CD8-positive, alpha-beta memory T cell (primary cell): ENCODE data around the gene TRPM1. TPM values are rescaled to one million over a fixed set of nuclear protein-coding genes. Genes with fewer than 3 reads are reported as not detected.

Source experiments
- CTCF ChIA-PET: fragments of 350-600 bp; sonication (Branson Sonifier 250); formaldehyde crosslinking; loops from one replicate; lab custom pipeline; 2021; ENCODE audit warnings: antibody characterized with exemption; lab: Charles Lee
- POLR2A ChIA-PET: fragments of 350-600 bp; sonication (Branson Sonifier 250); formaldehyde crosslinking; loops from one replicate; lab custom pipeline; 2021; ENCODE audit warnings: antibody characterized with exemption; lab: Charles Lee
- DNase-seq, 5 donors: peaks; one replicate each; pipeline versions ENCODE4 v3.0.0 to v3.0.0-alpha.2; 2020 to 2022; ENCODE audit warnings: mixed read lengths in 1 of 5
- H3K27ac ChIP-seq: one replicate; pipeline ENCODE4 v1.7.0; 2013; ENCODE audit warnings: low read depth, mild to moderate bottlenecking, low read length, moderate library complexity
- H3K27me3 ChIP-seq: 2 replicates; pipeline ENCODE4 v1.7.0; 2013; ENCODE audit warnings: low read length, mild to moderate bottlenecking; ENCODE audit not compliant: insufficient read depth, poor library complexity, severe bottlenecking
- H3K36me3 ChIP-seq: 2 replicates; pipeline ENCODE4 v1.7.0; 2013; ENCODE audit warnings: mild to moderate bottlenecking, low read length, moderate library complexity; ENCODE audit not compliant: insufficient read depth
- H3K4me1 ChIP-seq: 2 replicates; pipeline ENCODE4 v1.7.0; 2013; ENCODE audit warnings: mild to moderate bottlenecking, low read length, moderate library complexity; ENCODE audit not compliant: insufficient read depth
- H3K4me3 ChIP-seq: 2 replicates; pipeline ENCODE4 v1.7.0; 2013; ENCODE audit warnings: mild to moderate bottlenecking, low read length
- H3K9me3 ChIP-seq: 2 replicates; pipeline ENCODE4 v1.7.0; 2013; ENCODE audit warnings: mild to moderate bottlenecking, low read length
- H3K27ac Mint-ChIP-seq, 8 donors: one replicate each; pipeline ENCODE4 v1.8.0; 2020 to 2021; ENCODE audit warnings: mixed read lengths in 8 of 8, mild to moderate bottlenecking in 6 of 8, inconsistent platforms in 3 of 8, moderate library complexity in 3 of 8
- H3K27me3 Mint-ChIP-seq, 2 donors: one replicate each; pipeline ENCODE4 v1.8.0; 2020 to 2021; ENCODE audit warnings: mixed read lengths in 2 of 2, mild to moderate bottlenecking in 1 of 2, moderate library complexity in 1 of 2
- H3K36me3 Mint-ChIP-seq, 3 donors: one replicate each; pipeline ENCODE4 v1.8.0; 2020 to 2021; ENCODE audit warnings: mixed read lengths in 3 of 3, inconsistent platforms in 1 of 3, mild to moderate bottlenecking in 1 of 3
- H3K4me1 Mint-ChIP-seq, 3 donors: one replicate each; pipeline ENCODE4 v1.8.0; 2020 to 2021; ENCODE audit warnings: mixed read lengths in 3 of 3, inconsistent platforms in 1 of 3, mild to moderate bottlenecking in 1 of 3
- H3K4me3 Mint-ChIP-seq, 7 donors: one replicate each; pipeline ENCODE4 v1.8.0; 2020 to 2021; ENCODE audit warnings: mixed read lengths in 7 of 7, mild to moderate bottlenecking in 6 of 7, moderate library complexity in 4 of 7, inconsistent platforms in 2 of 7
- H3K9me3 Mint-ChIP-seq, 5 donors: one replicate each; pipeline ENCODE4 v1.8.0; 2020 to 2022; ENCODE audit warnings: mixed read lengths in 5 of 5, mild to moderate bottlenecking in 3 of 5, moderate library complexity in 2 of 5, inconsistent platforms in 1 of 5
- polyA plus RNA-seq: library from polyadenylated mRNA; unstranded; fragments of 300-500 nt; fragmentation: Illumina TruSeq; gene quantifications from one replicate; pipeline ENCODE4 v1.2.3, GENCODE V29; 2021
- total RNA-seq, 2 experiments: library from RNA; stranded (reverse); gene quantifications; one replicate each; pipeline ENCODE4 v1.2.3, GENCODE V29; 2021

The TRPM1 gene
- total and polyA plus RNA-seq, 3 experiments from 2014 or later = 0.03 TPM; not detected in 2

DNA sequence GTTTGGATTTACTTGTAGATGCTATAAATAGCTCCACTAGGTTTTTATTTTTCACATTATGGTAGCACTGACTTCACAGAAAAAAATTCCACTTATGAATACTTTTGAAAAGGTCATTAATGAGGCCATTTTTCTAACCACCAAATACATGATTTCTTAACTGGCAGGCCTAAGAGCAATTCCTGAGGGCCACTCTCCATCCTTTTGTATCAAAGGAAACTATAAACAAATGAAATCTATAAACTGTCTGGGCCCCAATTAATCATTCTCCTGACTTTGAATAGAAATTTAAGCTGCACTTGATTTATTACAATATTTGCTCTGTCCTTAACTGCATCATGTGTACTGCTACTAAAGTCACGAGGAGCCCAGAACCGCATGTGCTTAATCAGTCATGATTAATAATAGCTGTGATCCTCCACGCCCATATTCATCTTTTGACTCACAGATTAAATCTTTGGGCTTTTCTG lies 85.0 kb downstream of the TRPM1 start:
- peaks cover 10 to 45% of the 10 kb centered on the region in 2 donors for H3K27me3 Mint-ChIP-seq
- no peak overlapping the region for H3K4me3 Mint-ChIP-seq
- H3K27ac Mint-ChIP-seq = no peak overlapping the region
- Histone ChIP-seq H3K27ac (no peak overlapping the region), H3K4me3 (no peak overlapping the region), H3K4me1 (peaks cover 13% of the 10 kb centered on the region), H3K27me3 (no peaks in the 10 kb centered on the region), H3K36me3 (no peaks in the 10 kb centered on the region), H3K9me3 (no peaks in the 10 kb centered on the region)
- H3K4me1 Mint-ChIP-seq = peaks cover 0 to 12% (median 8%) of the 10 kb centered on the region in 3 donors
- ChIA-PET CTCF (no interaction called here), POLR2A (no interaction called here)
- peaks cover 0 to 15% (median 3%) of the 10 kb centered on the region in 3 donors for H3K36me3 Mint-ChIP-seq
- DNase-seq = no peak
- H3K9me3 Mint-ChIP-seq = peaks cover 3 to 20% (median 14%) of the 10 kb centered on the region in 5 donors

DNA sequence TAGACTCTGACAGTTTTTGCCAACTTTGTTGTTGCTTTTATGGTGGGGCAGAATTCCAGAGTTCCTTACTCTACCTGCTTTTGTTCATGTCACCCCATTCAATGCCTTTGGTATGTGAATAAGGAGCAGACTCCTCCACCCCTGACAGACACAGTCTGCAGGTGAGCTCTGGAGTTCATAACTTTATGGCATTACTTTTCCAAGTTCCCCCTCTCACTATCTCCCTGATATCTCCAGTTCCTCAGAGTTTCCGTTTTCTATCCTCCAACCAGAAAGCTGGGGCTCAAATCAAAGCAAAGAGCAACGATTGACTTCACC lies 87.0 kb downstream of the TRPM1 start:
- peaks cover 0 to 15% (median 3%) of the 10 kb centered on the region in 3 donors for H3K36me3 Mint-ChIP-seq
- no peak overlapping the region for H3K4me3 Mint-ChIP-seq
- H3K27ac ChIP-seq = no peak overlapping the region
- DNase-seq = no peak
- H3K27me3 ChIP-seq = no peaks in the 10 kb centered on the region
- H3K36me3 ChIP-seq = no peaks in the 10 kb centered on the region
- H3K9me3 Mint-ChIP-seq = peaks cover 3 to 20% (median 15%) of the 10 kb centered on the region in 5 donors
- H3K4me1 Mint-ChIP-seq = peaks cover 0 to 12% (median 8%) of the 10 kb centered on the region in 3 donors
- POLR2A ChIA-PET = no interaction called here
- CTCF ChIA-PET = no interaction called here
- peaks cover 6 to 29% of the 10 kb centered on the region in 2 donors for H3K27me3 Mint-ChIP-seq
- H3K9me3 ChIP-seq = no peaks in the 10 kb centered on the region
- H3K27ac Mint-ChIP-seq = no peak overlapping the region
- peaks cover 13% of the 10 kb centered on the region for H3K4me1 ChIP-seq
- no peak overlapping the region for H3K4me3 ChIP-seq

DNA sequence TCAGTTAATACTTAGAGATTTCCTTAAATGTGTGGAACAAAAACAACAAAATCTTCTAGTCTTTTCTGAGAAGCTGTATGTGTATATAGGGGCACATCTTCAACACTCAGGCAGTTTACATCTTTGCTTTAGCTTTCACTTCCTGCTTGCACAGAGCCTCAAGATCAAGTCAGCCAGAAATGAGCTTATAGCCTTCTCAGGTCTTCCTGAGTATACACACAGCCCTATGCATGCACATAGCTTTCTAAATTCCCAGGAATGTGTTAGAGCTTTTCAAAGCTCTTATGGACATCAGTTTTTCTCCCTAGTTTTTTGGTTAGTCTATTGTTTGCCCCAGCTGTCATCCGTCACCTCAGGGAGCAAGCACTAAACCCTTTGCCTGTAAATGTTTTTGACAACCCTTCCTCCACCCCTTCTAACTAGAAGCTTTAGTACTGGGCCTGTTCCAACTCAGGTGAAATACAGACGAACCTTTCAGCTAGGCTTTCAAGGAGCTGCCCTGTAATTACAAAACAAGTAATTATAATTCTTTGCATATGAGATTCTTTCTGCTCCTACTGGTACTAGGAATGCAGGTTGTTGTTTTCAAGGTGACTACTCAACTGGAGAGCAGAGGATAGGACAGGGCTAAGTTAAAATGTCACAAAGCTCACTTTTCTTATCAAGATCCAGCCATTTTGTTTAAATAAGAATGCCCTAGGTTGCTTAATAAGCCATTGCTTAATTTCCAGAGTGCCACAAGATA lies 87.5 kb downstream of the TRPM1 start:
- DNase-seq = peak in 1 of 5 donors; percentile 23
- Mint-ChIP-seq H3K36me3 (peaks cover 0 to 15% (median 3%) of the 10 kb centered on the region in 3 donors), H3K9me3 (peaks cover 3 to 20% (median 15%) of the 10 kb centered on the region in 5 donors), H3K4me1 (peaks cover 0 to 14% (median 11%) of the 10 kb centered on the region in 3 donors), H3K27ac (peak overlapping the region in 1 of 8 donors; percentile 71), H3K4me3 (no peak overlapping the region), H3K27me3 (peaks cover 6 to 32% of the 10 kb centered on the region in 2 donors)
- Histone ChIP-seq H3K36me3 (no peaks in the 10 kb centered on the region), H3K9me3 (no peaks in the 10 kb centered on the region), H3K4me1 (peaks cover 13% of the 10 kb centered on the region), H3K27me3 (no peaks in the 10 kb centered on the region), H3K27ac (no peak overlapping the region), H3K4me3 (no peak overlapping the region)
- ChIA-PET POLR2A (no interaction called here), CTCF (no interaction called here)

DNA sequence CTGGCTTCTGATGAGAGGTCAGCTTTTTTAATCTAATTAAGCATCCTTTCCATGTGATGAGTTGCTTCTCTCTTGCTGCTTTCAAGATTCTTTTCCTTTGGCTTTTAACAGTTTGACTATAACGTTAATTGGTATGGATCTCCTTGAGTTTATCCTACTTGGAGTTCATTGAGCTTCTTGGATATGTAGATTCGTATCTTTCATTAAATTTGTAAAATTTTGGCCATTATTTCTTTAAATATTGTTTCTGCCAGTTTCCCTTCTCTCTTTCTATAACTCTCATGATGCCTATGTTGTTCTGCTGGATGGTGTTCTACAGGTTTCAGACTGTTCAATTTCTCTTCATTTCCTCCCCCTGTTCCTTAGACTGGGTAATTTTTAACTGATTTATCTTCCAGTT lies 89.1 kb downstream of the TRPM1 start:
- H3K27ac ChIP-seq = no peak overlapping the region
- no peak overlapping the region for H3K4me3 ChIP-seq
- no peaks in the 10 kb centered on the region for H3K36me3 ChIP-seq
- CTCF ChIA-PET = no interaction called here
- DNase-seq = no peak
- no peaks in the 10 kb centered on the region for H3K27me3 ChIP-seq
- POLR2A ChIA-PET = no interaction called here
- Mint-ChIP-seq H3K27me3 (peaks cover 6 to 28% of the 10 kb centered on the region in 2 donors), H3K27ac (no peak overlapping the region), H3K4me3 (no peak overlapping the region), H3K36me3 (peaks cover 0 to 15% (median 3%) of the 10 kb centered on the region in 3 donors), H3K9me3 (peaks cover 3 to 20% (median 15%) of the 10 kb centered on the region in 5 donors), H3K4me1 (peaks cover 0 to 16% (median 11%) of the 10 kb centered on the region in 3 donors)
- H3K9me3 ChIP-seq = no peaks in the 10 kb centered on the region
- peaks cover 13% of the 10 kb centered on the region for H3K4me1 ChIP-seq

DNA sequence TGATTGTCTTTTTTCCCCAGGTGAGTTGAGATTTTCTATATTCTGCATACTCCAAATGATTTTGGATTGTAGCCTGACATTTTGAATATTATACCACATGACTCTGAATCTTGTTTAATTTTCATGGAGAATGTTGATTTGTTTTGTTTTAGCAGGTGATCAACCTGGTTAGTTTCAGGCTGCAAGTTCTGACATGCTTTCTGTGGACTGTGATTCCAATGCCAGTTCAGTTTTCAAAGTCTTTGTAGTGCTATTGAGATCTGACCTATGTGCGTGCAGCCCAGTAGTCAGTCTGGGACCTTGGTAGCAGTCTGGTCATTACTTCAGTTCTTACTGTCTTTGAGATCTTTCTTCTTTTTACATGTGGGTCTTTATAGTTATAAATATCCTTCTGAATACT lies 91.5 kb downstream of the TRPM1 start:
- DNase-seq = no peak
- Mint-ChIP-seq H3K4me1 (peaks cover 7 to 22% (median 16%) of the 10 kb centered on the region in 3 donors), H3K4me3 (no peak overlapping the region), H3K27me3 (peaks cover 4 to 30% of the 10 kb centered on the region in 2 donors), H3K36me3 (peaks cover 0 to 15% (median 3%) of the 10 kb centered on the region in 3 donors), H3K27ac (no peak overlapping the region), H3K9me3 (peaks cover 3 to 20% (median 15%) of the 10 kb centered on the region in 5 donors)
- ChIA-PET CTCF (no interaction called here), POLR2A (no interaction called here)
- H3K9me3 ChIP-seq = no peaks in the 10 kb centered on the region
- H3K27me3 ChIP-seq = no peaks in the 10 kb centered on the region
- peaks cover 13% of the 10 kb centered on the region for H3K4me1 ChIP-seq
- H3K36me3 ChIP-seq = no peaks in the 10 kb centered on the region
- no peak overlapping the region for H3K27ac ChIP-seq
- H3K4me3 ChIP-seq = no peak overlapping the region

DNA sequence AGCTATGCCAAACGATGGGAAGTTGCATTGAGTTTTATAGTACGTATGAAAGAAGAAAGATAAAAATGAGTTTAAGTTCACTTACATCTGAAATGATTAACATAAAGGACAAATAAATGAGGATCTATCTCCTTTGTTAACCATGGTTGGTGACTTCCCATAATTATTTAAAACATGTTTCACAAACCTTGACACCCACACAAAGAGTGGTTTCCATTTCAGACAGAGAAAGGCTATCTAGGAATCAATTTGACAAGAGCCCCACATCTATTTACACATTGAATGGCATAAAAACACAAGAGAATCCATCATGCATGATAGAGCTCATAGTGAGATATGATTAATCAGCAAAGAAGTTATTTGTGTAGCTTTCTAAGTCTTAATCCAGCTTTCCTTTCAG lies 95.9 kb downstream of the TRPM1 start:
- CTCF ChIA-PET = no interaction called here
- H3K4me1 ChIP-seq = peaks cover 8% of the 10 kb centered on the region
- DNase-seq = no peak
- H3K27me3 Mint-ChIP-seq = peaks cover 9 to 25% of the 10 kb centered on the region in 2 donors
- H3K4me3 ChIP-seq = no peak overlapping the region
- H3K36me3 ChIP-seq = no peaks in the 10 kb centered on the region
- no peaks in the 10 kb centered on the region for H3K9me3 Mint-ChIP-seq
- H3K27ac ChIP-seq = no peak overlapping the region
- peaks cover 3% of the 10 kb centered on the region for H3K27me3 ChIP-seq
- no peak overlapping the region for H3K4me3 Mint-ChIP-seq
- H3K4me1 Mint-ChIP-seq = peaks cover 20 to 21% (median 21%) of the 10 kb centered on the region in 3 donors
- H3K36me3 Mint-ChIP-seq = no peaks in the 10 kb centered on the region
- H3K9me3 ChIP-seq = no peaks in the 10 kb centered on the region
- H3K27ac Mint-ChIP-seq = no peak overlapping the region
- POLR2A ChIA-PET = no interaction called here

DNA sequence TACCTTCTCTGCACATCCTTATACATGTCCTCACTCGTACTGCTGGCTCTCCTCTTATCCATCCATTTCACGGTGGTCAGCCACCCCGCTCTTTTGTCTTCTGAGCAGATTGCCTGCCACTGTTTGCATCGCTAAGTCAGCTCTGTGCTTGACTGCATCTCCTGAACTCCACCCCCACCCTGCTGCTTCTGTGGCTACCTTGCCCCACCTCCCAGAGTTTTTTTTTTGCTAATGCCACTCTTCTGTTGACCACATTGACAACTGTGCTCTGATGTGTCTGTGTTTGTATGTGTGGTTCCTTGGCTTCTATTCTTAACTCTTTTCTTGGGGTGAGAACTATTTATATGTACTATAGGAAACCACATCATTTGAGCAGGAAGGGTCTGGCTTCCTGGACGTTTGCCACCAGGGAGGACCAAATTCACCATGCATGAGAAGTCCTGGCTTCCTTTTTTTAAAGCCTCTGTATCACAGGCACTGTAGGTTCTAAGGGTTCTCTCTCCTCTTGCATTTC lies 97.2 kb downstream of the TRPM1 start:
- Histone ChIP-seq H3K9me3 (no peaks in the 10 kb centered on the region), H3K27me3 (peaks cover 3% of the 10 kb centered on the region), H3K4me3 (no peak overlapping the region), H3K27ac (no peak overlapping the region), H3K36me3 (no peaks in the 10 kb centered on the region), H3K4me1 (peaks cover 8% of the 10 kb centered on the region)
- DNase-seq = peak in 1 of 5 donors; percentile 25
- ChIA-PET POLR2A (no interaction called here), CTCF (no interaction called here)
- H3K4me3 Mint-ChIP-seq = peak overlapping the region in 6 of 7 donors; percentile 13 to 62 (median 43)
- no peaks in the 10 kb centered on the region for H3K36me3 Mint-ChIP-seq
- H3K27me3 Mint-ChIP-seq = peaks cover 9 to 26% of the 10 kb centered on the region in 2 donors
- H3K27ac Mint-ChIP-seq = peak overlapping the region in 7 of 8 donors; percentile 1 to 77 (median 15)
- peaks cover 18 to 21% (median 20%) of the 10 kb centered on the region in 3 donors for H3K4me1 Mint-ChIP-seq
- H3K9me3 Mint-ChIP-seq = no peaks in the 10 kb centered on the region

DNA sequence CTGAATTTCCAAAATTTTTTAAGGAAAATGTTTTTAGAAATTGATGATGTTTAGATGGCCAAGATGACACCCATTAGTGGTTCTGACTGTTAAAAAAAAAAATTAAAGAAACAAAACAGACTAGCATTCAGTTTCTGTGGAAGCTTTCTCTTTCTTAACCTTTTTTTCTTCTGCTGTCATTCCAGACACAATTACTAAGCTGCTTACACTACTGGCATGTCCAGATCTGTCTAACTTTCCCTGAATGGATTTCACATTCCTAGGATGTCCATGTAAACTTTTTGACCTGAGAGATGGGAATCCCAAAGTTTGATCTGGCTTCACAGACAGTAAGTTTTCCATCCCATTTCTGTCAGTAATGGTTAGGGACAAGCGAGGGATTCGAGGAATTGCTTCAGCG lies 99.8 kb downstream of the TRPM1 start:
- Mint-ChIP-seq H3K27ac (no peak overlapping the region), H3K4me3 (no peak overlapping the region), H3K27me3 (peaks cover 9 to 17% of the 10 kb centered on the region in 2 donors), H3K4me1 (peaks cover 17 to 21% (median 17%) of the 10 kb centered on the region in 3 donors), H3K9me3 (peaks cover 0 to 2% (median 0%) of the 10 kb centered on the region in 5 donors), H3K36me3 (no peaks in the 10 kb centered on the region)
- Histone ChIP-seq H3K4me3 (no peak overlapping the region), H3K9me3 (no peaks in the 10 kb centered on the region), H3K36me3 (no peaks in the 10 kb centered on the region), H3K4me1 (peaks cover 8% of the 10 kb centered on the region), H3K27ac (no peak overlapping the region), H3K27me3 (peaks cover 3% of the 10 kb centered on the region)
- ChIA-PET POLR2A (no interaction called here), CTCF (interaction anchor here (1.1 kb wide), 1 partner anchor 127 kb away, joined by 3 read pairs; no protein-coding TSS in a partner anchor)
- DNase-seq = no peak
